Glutamatergic neuron (in vitro differentiated cells): ENCODE results near the gene MCTP1. TPM values are rescaled to one million over a fixed set of nuclear protein-coding genes. Genes with fewer than 3 reads are reported as not detected.

Source experiments
- DNase-seq: peaks from one replicate; pipeline ENCODE4 v3.0.0; 2022
- H3K27ac Mint-ChIP-seq: one replicate; pipeline ENCODE4 v1.8.0; 2020; ENCODE audit warnings: mild to moderate bottlenecking, mixed read lengths, inconsistent platforms; ENCODE audit not compliant: unreplicated experiment
- H3K27me3 Mint-ChIP-seq: one replicate; pipeline ENCODE4 v1.8.0; 2020; ENCODE audit warnings: mild to moderate bottlenecking, moderate library complexity, mixed read lengths, inconsistent platforms; ENCODE audit not compliant: unreplicated experiment
- H3K36me3 Mint-ChIP-seq: one replicate; pipeline ENCODE4 v1.8.0; 2020; ENCODE audit warnings: mild to moderate bottlenecking, mixed read lengths, inconsistent platforms; ENCODE audit not compliant: unreplicated experiment
- H3K4me1 Mint-ChIP-seq: one replicate; pipeline ENCODE4 v1.8.0; 2020; ENCODE audit warnings: mild to moderate bottlenecking, low read depth, mixed read lengths, inconsistent platforms; ENCODE audit not compliant: unreplicated experiment
- H3K4me3 Mint-ChIP-seq: one replicate; pipeline ENCODE4 v1.8.0; 2020; ENCODE audit warnings: mild to moderate bottlenecking, mixed read lengths, inconsistent platforms; ENCODE audit not compliant: unreplicated experiment
- H3K9me3 Mint-ChIP-seq: one replicate; pipeline ENCODE4 v1.8.0; 2020; ENCODE audit warnings: mild to moderate bottlenecking, moderate library complexity, mixed read lengths, inconsistent platforms; ENCODE audit not compliant: unreplicated experiment
- CTCF ChIP-seq: fragments of 200-600 bp; sonication (generic); IDR thresholded peaks from one replicate; pipeline ENCODE4 v1.5.0; 2021; ENCODE audit not compliant: partially characterized antibody, unreplicated experiment
- total RNA-seq: library from RNA; stranded (reverse); fragmentation: NEBNext Ultra II Directional; extraction: Animal tissue kit (Norgen Biotek cat#: 25700); gene quantifications from one replicate; pipeline ENCODE4 v1.2.1, GENCODE V29; 2021; ENCODE audit not compliant: unreplicated experiment

Gene MCTP1
- total RNA-seq, 1 donor from 2014 or later = 1.7 TPM

GRCh38 chr5:95090774-95091173 lies 194.1 kb downstream of the MCTP1 start:
- Mint-ChIP-seq H3K9me3 (peaks cover 2% of the 10 kb centered on the region), H3K27ac (no peak overlapping the region), H3K36me3 (no peaks in the 10 kb centered on the region), H3K27me3 (no peaks in the 10 kb centered on the region), H3K4me3 (no peak overlapping the region), H3K4me1 (peaks cover 12% of the 10 kb centered on the region)
- DNase-seq = no peak
- TF ChIP-seq CTCF = no peak

DNA sequence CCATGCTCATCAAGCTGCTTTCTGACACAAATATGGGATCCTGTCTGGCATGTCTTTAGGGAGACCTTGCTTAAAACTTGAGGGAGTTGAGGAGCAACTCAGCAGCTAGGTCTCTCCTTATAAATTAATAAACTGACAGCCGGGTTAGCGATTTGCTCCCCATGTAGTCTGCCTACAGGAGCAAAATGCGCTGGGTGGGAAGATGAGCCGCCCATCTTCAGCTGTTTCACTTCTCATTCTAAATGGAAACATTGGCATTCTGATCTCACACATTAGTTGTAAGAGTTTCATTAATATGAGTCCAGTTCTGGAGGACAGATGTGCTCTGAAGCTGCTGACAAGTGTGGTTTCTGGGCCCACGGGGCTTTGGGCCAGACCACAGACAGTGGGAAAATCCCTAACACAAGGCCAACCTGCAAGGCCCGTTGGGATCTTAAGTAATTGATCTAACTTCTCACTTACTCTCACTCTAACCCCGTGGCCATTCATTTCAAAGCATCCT lies 197.0 kb downstream of the MCTP1 start:
- Mint-ChIP-seq H3K4me1 (peaks cover 12% of the 10 kb centered on the region), H3K27ac (no peak overlapping the region), H3K27me3 (no peaks in the 10 kb centered on the region), H3K4me3 (no peak overlapping the region), H3K9me3 (peaks cover 2% of the 10 kb centered on the region), H3K36me3 (no peaks in the 10 kb centered on the region)
- no peak for TF ChIP-seq CTCF
- no peak for DNase-seq

- no peak overlapping the region for H3K27ac Mint-ChIP-seq
- H3K4me1 Mint-ChIP-seq = peaks cover 12% of the 10 kb centered on the region
Measured at GRCh38 chr5:95086927-95087815, 197.7 kb downstream of the MCTP1 start.

DNA sequence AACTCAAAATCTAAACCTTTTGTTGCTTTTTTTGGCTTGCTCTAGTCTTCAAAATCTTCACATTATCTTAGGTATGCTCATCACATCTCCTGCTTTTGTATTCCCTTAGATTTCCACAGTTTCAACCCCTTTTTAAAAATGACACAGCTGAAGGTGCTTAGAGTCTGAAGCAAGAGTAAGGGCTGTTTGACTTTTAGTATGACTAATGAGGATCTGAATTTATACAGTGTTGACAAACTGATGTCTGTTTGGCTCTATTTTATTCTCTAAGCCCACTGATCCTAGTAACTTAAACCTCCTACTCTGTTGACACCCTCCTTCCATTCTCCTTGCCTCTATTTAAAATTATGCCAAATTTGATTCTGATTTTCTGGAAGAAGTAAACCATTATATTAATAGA lies 200.1 kb downstream of the MCTP1 start:
- Mint-ChIP-seq H3K27ac (no peak overlapping the region), H3K4me1 (peaks cover 12% of the 10 kb centered on the region), H3K27me3 (no peaks in the 10 kb centered on the region), H3K36me3 (no peaks in the 10 kb centered on the region), H3K9me3 (no peaks in the 10 kb centered on the region), H3K4me3 (no peak overlapping the region)
- no peak for DNase-seq
- no peak for TF ChIP-seq CTCF

More at GRCh38 chr5:95086927-95087815, 197.7 kb downstream of the MCTP1 start:
- Mint-ChIP-seq H3K9me3 (peaks cover 2% of the 10 kb centered on the region), H3K4me3 (no peak overlapping the region), H3K27me3 (no peaks in the 10 kb centered on the region), H3K36me3 (no peaks in the 10 kb centered on the region)
- no peak for TF ChIP-seq CTCF
- no peak for DNase-seq

GRCh38 chr5:95083606-95084005 lies 201.3 kb downstream of the MCTP1 start:
- no peaks in the 10 kb centered on the region for H3K9me3 Mint-ChIP-seq
- no peaks in the 10 kb centered on the region for H3K36me3 Mint-ChIP-seq
- no peak for DNase-seq
- no peak for TF ChIP-seq CTCF
- no peak overlapping the region for H3K4me3 Mint-ChIP-seq
- peaks cover 12% of the 10 kb centered on the region for H3K4me1 Mint-ChIP-seq
- H3K27me3 Mint-ChIP-seq = no peaks in the 10 kb centered on the region
- no peak overlapping the region for H3K27ac Mint-ChIP-seq
